ENCODE measurements around the gene UBXN2A. TPM values are rescaled to one million over a fixed set of nuclear protein-coding genes. Genes with fewer than 3 reads are reported as not detected.

The UBXN2A gene
- total RNA-seq, 1 donor from 2014 or later, result 10.5 TPM

DNA sequence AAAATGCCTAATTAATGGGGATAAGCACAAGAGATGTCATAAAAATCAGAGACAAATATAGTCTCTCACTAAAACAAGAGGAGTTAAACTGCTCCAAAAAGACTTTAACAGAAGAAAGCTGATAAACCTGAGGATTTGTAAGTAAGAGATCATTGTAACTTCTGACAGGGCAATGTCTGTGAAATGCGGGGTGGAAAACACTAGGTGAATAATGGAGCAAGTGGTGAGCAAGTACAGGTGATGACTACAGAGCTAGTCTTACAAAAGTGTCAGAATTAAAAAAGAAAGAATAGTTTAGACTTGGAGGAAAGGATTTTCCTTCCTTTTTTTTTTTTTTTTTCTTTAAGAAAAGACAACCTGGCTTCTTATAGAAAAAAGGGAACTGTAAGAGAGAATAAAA, 36.0 kb upstream of the UBXN2A start:
- DNase-seq (ENCODE audit: low read depth) (peak; percentile 29), FAIRE-seq (no peak)
- Histone ChIP-seq H3K4me3 (ENCODE audit: low read depth, low read length) (no peak overlapping the region), H3K36me3 (ENCODE audit: control insufficient read depth, insufficient read depth, low read length) (no peaks in the 10 kb centered on the region), H3K27me3 (ENCODE audit: control insufficient read depth, insufficient read depth, low read length) (no peaks in the 10 kb centered on the region)
- TF ChIP-seq, protein P1, sequence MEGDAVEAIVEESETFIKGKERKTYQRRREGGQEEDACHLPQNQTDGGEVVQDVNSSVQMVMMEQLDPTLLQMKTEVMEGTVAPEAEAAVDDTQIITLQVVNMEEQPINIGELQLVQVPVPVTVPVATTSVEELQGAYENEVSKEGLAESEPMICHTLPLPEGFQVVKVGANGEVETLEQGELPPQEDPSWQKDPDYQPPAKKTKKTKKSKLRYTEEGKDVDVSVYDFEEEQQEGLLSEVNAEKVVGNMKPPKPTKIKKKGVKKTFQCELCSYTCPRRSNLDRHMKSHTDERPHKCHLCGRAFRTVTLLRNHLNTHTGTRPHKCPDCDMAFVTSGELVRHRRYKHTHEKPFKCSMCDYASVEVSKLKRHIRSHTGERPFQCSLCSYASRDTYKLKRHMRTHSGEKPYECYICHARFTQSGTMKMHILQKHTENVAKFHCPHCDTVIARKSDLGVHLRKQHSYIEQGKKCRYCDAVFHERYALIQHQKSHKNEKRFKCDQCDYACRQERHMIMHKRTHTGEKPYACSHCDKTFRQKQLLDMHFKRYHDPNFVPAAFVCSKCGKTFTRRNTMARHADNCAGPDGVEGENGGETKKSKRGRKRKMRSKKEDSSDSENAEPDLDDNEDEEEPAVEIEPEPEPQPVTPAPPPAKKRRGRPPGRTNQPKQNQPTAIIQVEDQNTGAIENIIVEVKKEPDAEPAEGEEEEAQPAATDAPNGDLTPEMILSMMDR (IDR thresholded peaks at IDR 0.05; ENCODE audit: insufficient read depth, low read length, severe bottlenecking), result no peak

DNA sequence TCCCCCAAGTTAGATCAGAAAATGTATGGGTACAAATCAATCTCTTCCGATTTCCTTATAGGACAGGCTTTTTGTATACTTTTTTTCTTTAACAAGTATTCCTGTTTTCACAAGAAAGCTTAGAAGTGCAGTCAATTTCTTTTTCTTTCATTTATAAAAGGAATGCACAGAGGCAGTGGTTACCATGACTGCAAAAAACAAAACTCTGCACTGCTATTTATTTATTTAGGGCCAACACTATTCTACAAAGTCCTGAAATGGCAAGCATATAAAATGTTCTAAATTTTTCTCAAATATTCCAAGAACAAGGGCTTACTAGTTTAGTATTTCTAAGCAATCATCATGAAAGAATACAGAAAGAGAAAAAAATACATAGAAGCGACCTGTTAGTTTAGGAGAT, 35.6 kb upstream of the UBXN2A start:
- TF ChIP-seq, protein P1 (IDR thresholded peaks at IDR 0.05; ENCODE audit: insufficient read depth, low read length, severe bottlenecking), result no peak
- FAIRE-seq (no peak), DNase-seq (ENCODE audit: low read depth) (no peak)
- H3K36me3 ChIP-seq (ENCODE audit: control insufficient read depth, insufficient read depth, low read length), result no peaks in the 10 kb centered on the region
- no peak overlapping the region for H3K4me3 ChIP-seq (ENCODE audit: low read depth, low read length)
- no peaks in the 10 kb centered on the region for H3K27me3 ChIP-seq (ENCODE audit: control insufficient read depth, insufficient read depth, low read length)

DNA sequence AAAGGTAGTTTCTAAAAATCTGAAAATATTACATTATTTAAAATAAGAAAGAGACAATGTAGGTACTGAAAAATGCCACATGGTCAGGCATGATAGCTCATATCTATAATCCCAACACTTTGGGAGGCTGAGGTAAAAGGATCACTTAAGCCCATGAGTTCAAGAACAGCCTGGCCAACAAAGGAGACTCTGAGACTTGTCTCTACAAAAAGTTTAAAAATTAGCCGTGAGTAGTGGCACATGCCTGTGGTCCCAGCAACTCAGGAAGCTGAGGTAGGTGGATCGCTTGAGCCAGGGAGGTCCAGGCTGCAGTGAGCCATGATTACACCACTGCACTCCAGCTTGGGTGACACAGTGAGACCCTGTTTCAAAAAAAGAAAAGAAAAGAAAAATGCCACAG, 35.1 kb upstream of the UBXN2A start:
- Histone ChIP-seq H3K27me3 (ENCODE audit: control insufficient read depth, insufficient read depth, low read length) (no peaks in the 10 kb centered on the region), H3K4me3 (ENCODE audit: low read depth, low read length) (no peak overlapping the region), H3K36me3 (ENCODE audit: control insufficient read depth, insufficient read depth, low read length) (no peaks in the 10 kb centered on the region)
- DNase-seq (ENCODE audit: low read depth) (no peak), FAIRE-seq (no peak)
- TF ChIP-seq, protein P1 (IDR thresholded peaks at IDR 0.05; ENCODE audit: insufficient read depth, low read length, severe bottlenecking), result no peak

DNA sequence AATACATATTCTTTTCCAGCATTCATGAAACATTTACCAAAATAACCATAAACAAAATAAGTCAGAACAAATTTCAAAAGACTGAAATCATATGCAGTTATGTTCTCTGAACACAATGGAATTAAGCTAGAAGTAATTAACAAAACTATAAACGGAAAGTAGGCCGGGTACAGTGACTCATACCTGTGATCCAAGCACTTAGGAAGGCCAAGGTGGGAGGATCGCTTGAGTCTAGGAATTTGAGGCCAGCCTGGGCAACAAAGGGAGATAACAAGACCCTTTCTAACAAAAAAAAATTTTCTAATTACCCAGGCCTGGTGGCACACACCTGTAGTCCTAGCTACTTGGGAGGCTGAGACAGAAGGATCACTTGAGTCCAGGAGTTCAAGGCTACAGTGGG, 28.2 kb upstream of the UBXN2A start:
- FAIRE-seq, result no peak
- no peak for DNase-seq (ENCODE audit: low read depth)
- Histone ChIP-seq H3K36me3 (ENCODE audit: control insufficient read depth, insufficient read depth, low read length) (no peaks in the 10 kb centered on the region), H3K4me3 (ENCODE audit: low read depth, low read length) (no peak overlapping the region), H3K27me3 (ENCODE audit: control insufficient read depth, insufficient read depth, low read length) (no peaks in the 10 kb centered on the region)
- TF ChIP-seq, protein P1 (IDR thresholded peaks at IDR 0.05; ENCODE audit: insufficient read depth, low read length, severe bottlenecking), result no peak

DNA sequence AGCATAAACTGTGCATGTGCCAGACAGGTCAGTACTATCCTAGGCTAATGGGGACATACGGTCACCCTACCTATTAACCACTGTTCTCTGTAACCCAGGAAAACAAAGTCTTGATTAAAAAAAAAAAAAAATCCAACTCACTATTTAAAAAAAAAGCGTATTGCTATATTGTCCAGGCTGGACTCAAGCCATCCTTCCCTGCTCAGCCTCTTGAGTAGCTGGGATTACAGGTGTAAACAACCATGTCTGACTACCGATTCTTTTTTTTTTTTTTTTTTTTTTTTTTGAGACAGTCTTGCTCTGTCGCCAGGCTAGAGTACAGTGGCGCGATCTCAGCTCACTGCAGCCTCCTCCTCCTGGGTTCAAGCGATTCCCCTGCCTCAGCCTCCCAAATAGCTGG, 24.9 kb upstream of the UBXN2A start:
- DNase-seq (ENCODE audit: low read depth) (no peak), FAIRE-seq (no peak)
- Histone ChIP-seq H3K4me3 (ENCODE audit: low read depth, low read length) (no peak overlapping the region), H3K27me3 (ENCODE audit: control insufficient read depth, insufficient read depth, low read length) (no peaks in the 10 kb centered on the region), H3K36me3 (ENCODE audit: control insufficient read depth, insufficient read depth, low read length) (no peaks in the 10 kb centered on the region)
- TF ChIP-seq, protein P1 (IDR thresholded peaks at IDR 0.05; ENCODE audit: insufficient read depth, low read length, severe bottlenecking), result no peak

DNA sequence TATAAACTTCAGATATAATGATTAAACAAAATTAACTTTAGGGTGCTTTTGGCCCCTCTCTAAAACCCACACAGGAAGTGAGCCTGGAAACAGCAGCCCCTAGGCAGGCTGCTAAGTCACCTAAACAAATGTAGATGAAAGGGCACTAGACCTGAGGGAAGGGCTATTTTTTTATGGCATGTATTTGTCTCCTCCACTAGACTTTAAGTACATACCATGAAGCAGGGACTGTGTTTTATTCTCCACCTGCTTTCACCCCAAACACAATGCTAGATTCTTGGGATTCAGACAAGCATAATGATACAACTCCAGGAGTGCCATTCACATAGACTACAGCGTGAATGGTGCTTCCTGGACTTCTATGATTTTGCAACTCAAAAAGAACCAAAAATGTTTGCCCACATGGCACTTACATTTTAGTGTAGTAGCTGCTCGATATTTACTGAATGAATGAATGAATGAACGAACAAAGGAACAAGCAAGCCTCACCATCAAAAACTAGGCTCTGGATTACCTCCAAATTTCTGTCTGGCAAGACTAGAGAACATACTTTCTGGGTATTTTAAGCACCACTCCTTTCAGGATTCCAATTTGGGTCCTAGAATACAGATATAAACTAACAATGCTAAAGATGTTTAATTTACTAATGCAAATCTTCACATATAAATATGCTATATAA, 23.4 kb upstream of the UBXN2A start:
- FAIRE-seq (no peak), DNase-seq (ENCODE audit: low read depth) (no peak)
- Histone ChIP-seq H3K27me3 (ENCODE audit: control insufficient read depth, insufficient read depth, low read length) (no peaks in the 10 kb centered on the region), H3K4me3 (ENCODE audit: low read depth, low read length) (no peak overlapping the region), H3K36me3 (ENCODE audit: control insufficient read depth, insufficient read depth, low read length) (no peaks in the 10 kb centered on the region)
- TF ChIP-seq, protein P1 (IDR thresholded peaks at IDR 0.05; ENCODE audit: insufficient read depth, low read length, severe bottlenecking), result no peak

Data from bronchial epithelial cell (primary cell).